Measurements from ENCODE around the gene TRPM4. TPM values are rescaled to one million over a fixed set of nuclear protein-coding genes. Genes with fewer than 3 reads are reported as not detected.
"Not testable (repeated sequence)": the region's sequence is repeated elsewhere in the genome, so short reads cannot be mapped to it uniquely, and the experiment has no call there.

Gene TRPM4
- polyA plus RNA-seq, 1 donor, result 17.5 TPM

DNA sequence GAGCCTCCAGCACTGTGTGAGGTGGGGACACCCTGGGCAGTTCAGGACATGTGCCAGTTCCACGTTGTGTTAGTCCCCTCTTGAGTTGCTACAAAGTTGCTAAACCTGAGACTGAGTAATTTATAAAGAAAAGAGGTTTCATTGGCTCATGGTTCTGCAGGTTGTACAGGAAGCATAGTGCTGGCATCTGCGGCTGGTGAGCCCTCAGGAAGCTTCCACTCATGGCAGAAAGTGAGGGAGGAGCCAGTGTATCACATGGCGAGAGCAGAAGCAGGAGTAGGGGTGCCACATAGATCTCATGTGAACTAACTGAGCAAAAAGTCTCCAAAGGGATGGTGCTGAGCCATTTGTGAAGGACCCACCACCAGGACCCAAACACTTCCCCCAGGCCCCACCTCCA is 33.2 kb downstream of the TRPM4 start:
- no peaks in the 10 kb centered on the region for H3K4me1 ChIP-seq (ENCODE audit: control insufficient read depth, insufficient read depth, low read length)
- DNase-seq, result no peak
- peaks cover 27% of the 10 kb centered on the region for H3K27me3 ChIP-seq (ENCODE audit: control insufficient read depth, insufficient read depth, low read length)
- peaks cover 5% of the 10 kb centered on the region for H3K9me3 ChIP-seq (ENCODE audit: control insufficient read depth, low read depth, low read length)
- H3K36me3 ChIP-seq (ENCODE audit: control insufficient read depth, insufficient read depth, low read length), result peaks cover 4% of the 10 kb centered on the region
- no peak overlapping the region for H3K4me3 ChIP-seq (ENCODE audit: low read length)
- no peak overlapping the region for H3K27ac ChIP-seq (ENCODE audit: low read length)
- 80% methylated on average over 1 of the region's 3 CpGs for WGBS (ENCODE audit: insufficient coverage, low lambda C conversion rate)

- peaks cover 5% of the 10 kb centered on the region for H3K9me3 ChIP-seq (ENCODE audit: control insufficient read depth, low read depth, low read length)
- peaks cover 2% of the 10 kb centered on the region for H3K36me3 ChIP-seq (ENCODE audit: control insufficient read depth, insufficient read depth, low read length)
- peaks cover 28% of the 10 kb centered on the region for H3K27me3 ChIP-seq (ENCODE audit: control insufficient read depth, insufficient read depth, low read length)
- DNase-seq, result no peak
- H3K27ac ChIP-seq (ENCODE audit: low read length), result no peak overlapping the region
- WGBS (ENCODE audit: insufficient coverage, low lambda C conversion rate), result 96% methylated on average over 4 of the region's 6 CpGs
- H3K4me3 ChIP-seq (ENCODE audit: low read length), result no peak overlapping the region
- no peaks in the 10 kb centered on the region for H3K4me1 ChIP-seq (ENCODE audit: control insufficient read depth, insufficient read depth, low read length)
Measured at GRCh38 chr19:49193822-49194394, 36.3 kb downstream of the TRPM4 start.

DNA sequence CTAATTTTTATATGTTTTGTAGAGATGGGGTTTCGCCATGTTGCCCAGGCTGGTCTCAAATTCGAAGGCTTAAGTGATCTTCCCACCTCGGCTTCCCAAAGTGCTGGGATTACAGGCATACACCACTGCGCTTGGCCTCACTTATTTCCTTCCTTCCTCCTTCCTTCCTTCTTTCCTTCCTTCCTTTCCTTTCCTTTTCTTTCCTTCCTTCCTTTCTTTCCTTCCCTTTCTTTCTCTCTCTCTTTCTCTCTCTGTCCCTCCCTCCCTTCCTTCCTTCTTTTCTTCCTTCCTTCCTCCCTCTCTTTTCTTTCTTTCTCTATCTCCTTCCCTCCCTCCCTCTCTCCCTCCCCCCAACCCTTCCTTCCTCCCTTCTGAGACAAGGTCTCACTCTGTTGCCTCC is 36.8 kb downstream of the TRPM4 start:
- Histone ChIP-seq H3K27ac (ENCODE audit: low read length) (no peak overlapping the region), H3K36me3 (ENCODE audit: control insufficient read depth, insufficient read depth, low read length) (no peaks in the 10 kb centered on the region)
- WGBS (ENCODE audit: insufficient coverage, low lambda C conversion rate), result 79% methylated on average over 2 of the region's 4 CpGs

DNA sequence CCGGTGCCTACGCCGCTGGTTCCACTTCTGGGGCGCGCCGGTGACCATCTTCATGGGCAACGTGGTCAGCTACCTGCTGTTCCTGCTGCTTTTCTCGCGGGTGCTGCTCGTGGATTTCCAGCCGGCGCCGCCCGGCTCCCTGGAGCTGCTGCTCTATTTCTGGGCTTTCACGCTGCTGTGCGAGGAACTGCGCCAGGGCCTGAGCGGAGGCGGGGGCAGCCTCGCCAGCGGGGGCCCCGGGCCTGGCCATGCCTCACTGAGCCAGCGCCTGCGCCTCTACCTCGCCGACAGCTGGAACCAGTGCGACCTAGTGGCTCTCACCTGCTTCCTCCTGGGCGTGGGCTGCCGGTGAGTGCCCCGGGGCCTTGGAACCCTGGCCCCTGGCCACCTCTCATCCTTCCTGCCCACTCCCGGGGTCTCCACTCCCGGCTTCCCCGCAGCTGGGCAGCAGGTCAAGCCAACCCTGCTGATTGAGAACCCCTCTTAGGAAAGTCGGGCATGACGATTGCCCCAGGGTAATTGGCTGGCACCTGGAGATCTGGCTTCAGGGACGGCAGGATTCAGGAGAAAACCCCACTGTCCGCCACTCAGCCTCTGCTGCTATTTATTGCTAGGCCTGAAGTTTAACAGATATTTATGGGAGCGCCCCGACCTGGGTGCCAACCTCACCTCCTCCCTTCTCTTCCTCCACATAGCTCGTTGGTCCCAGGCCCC is 39.1 kb downstream of the TRPM4 start:
- peaks cover 13% of the 10 kb centered on the region for H3K27me3 ChIP-seq (ENCODE audit: control insufficient read depth, insufficient read depth, low read length)
- peaks cover 5% of the 10 kb centered on the region for H3K9me3 ChIP-seq (ENCODE audit: control insufficient read depth, low read depth, low read length)
- 80% methylated on average over 3 of the region's 40 CpGs for WGBS (ENCODE audit: insufficient coverage, low lambda C conversion rate)
- DNase-seq, result no peak
- H3K4me1 ChIP-seq (ENCODE audit: control insufficient read depth, insufficient read depth, low read length), result no peaks in the 10 kb centered on the region
- no peaks in the 10 kb centered on the region for H3K36me3 ChIP-seq (ENCODE audit: control insufficient read depth, insufficient read depth, low read length)
- no peak overlapping the region for H3K4me3 ChIP-seq (ENCODE audit: low read length)
- no peak overlapping the region for H3K27ac ChIP-seq (ENCODE audit: low read length)

More for the DNA sequence above, 36.8 kb downstream of the TRPM4 start:
- Histone ChIP-seq H3K4me1 (ENCODE audit: control insufficient read depth, insufficient read depth, low read length) (no peaks in the 10 kb centered on the region), H3K9me3 (ENCODE audit: control insufficient read depth, low read depth, low read length) (peaks cover 5% of the 10 kb centered on the region), H3K27me3 (ENCODE audit: control insufficient read depth, insufficient read depth, low read length) (peaks cover 23% of the 10 kb centered on the region), H3K4me3 (ENCODE audit: low read length) (no peak overlapping the region)
- DNase-seq, result no peak

DNA sequence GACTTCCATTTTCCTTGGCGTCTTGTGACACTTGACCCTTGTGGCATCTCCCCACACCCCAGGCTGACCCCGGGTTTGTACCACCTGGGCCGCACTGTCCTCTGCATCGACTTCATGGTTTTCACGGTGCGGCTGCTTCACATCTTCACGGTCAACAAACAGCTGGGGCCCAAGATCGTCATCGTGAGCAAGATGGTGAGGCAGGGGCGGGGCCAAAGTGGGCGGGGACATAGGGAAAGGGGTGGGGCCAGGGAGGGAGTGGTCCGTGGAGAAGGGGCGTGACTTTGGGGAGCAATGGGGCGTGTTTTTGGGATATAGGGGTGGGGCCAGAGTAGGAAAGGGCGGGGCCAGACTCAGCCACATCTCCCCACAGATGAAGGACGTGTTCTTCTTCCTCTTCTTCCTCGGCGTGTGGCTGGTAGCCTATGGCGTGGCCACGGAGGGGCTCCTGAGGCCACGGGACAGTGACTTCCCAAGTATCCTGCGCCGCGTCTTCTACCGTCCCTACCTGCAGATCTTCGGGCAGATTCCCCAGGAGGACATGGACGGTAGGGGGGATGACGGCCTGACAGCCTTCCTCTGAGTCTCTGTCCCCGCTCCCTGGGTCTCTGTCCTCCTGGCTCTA is 42.8 kb downstream of the TRPM4 start:
- 60% methylated on average over 1 of the region's 29 CpGs for WGBS (ENCODE audit: insufficient coverage, low lambda C conversion rate)
- H3K27me3 ChIP-seq (ENCODE audit: control insufficient read depth, insufficient read depth, low read length), result peaks cover 11% of the 10 kb centered on the region
- H3K4me3 ChIP-seq (ENCODE audit: low read length), result no peak overlapping the region
- no peak for DNase-seq
- H3K4me1 ChIP-seq (ENCODE audit: control insufficient read depth, insufficient read depth, low read length), result no peaks in the 10 kb centered on the region
- H3K27ac ChIP-seq (ENCODE audit: low read length), result no peak overlapping the region
- H3K36me3 ChIP-seq (ENCODE audit: control insufficient read depth, insufficient read depth, low read length), result peaks cover 3% of the 10 kb centered on the region
- no peaks in the 10 kb centered on the region for H3K9me3 ChIP-seq (ENCODE audit: control insufficient read depth, low read depth, low read length)

GRCh38 chr19:49201042-49201441 is 43.5 kb downstream of the TRPM4 start:
- WGBS (ENCODE audit: insufficient coverage, low lambda C conversion rate), result 93% methylated on average over 6 of the region's 7 CpGs
- Histone ChIP-seq H3K4me3 (ENCODE audit: low read length) (no peak overlapping the region), H3K9me3 (ENCODE audit: control insufficient read depth, low read depth, low read length) (no peaks in the 10 kb centered on the region), H3K4me1 (ENCODE audit: control insufficient read depth, insufficient read depth, low read length) (no peaks in the 10 kb centered on the region), H3K27ac (ENCODE audit: low read length) (no peak overlapping the region), H3K27me3 (ENCODE audit: control insufficient read depth, insufficient read depth, low read length) (peaks cover 9% of the 10 kb centered on the region), H3K36me3 (ENCODE audit: control insufficient read depth, insufficient read depth, low read length) (peaks cover 3% of the 10 kb centered on the region)
- no peak for DNase-seq

DNA sequence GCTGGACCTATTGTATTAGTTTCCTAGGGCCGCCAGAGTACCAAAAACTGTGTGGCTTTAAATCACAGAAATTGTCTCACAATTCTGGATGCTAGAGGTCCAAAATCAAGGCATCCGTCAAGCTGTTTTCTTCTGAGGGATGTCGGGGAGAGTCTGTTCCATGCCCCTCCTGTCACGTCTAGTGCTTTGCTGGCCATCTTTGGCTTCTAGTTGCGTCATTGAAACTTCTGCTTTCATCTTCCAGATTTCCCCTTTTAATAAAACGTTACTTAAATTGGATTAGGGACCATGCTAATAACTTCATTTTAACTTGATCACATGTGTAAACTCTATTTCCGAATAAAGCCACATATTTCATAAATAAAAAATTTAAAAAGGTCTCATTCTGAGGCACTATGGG is 47.5 kb downstream of the TRPM4 start:
- H3K36me3 ChIP-seq (ENCODE audit: control insufficient read depth, insufficient read depth, low read length), result peaks cover 3% of the 10 kb centered on the region
- 94% methylated on average over 3 of the region's 7 CpGs for WGBS (ENCODE audit: insufficient coverage, low lambda C conversion rate)
- H3K9me3 ChIP-seq (ENCODE audit: control insufficient read depth, low read depth, low read length), result no peaks in the 10 kb centered on the region
- H3K27me3 ChIP-seq (ENCODE audit: control insufficient read depth, insufficient read depth, low read length), result peaks cover 2% of the 10 kb centered on the region
- no peaks in the 10 kb centered on the region for H3K4me1 ChIP-seq (ENCODE audit: control insufficient read depth, insufficient read depth, low read length)
- H3K4me3 ChIP-seq (ENCODE audit: low read length), result no peak overlapping the region
- DNase-seq, result no peak
- H3K27ac ChIP-seq (ENCODE audit: low read length), result no peak overlapping the region

- Histone ChIP-seq H3K4me1 (ENCODE audit: control insufficient read depth, insufficient read depth, low read length) (peaks cover 11% of the 10 kb centered on the region), H3K27me3 (ENCODE audit: control insufficient read depth, insufficient read depth, low read length) (peaks cover 16% of the 10 kb centered on the region)
- 67% methylated on average over 1 of the region's 4 CpGs for WGBS (ENCODE audit: insufficient coverage, low lambda C conversion rate)
- H3K27ac ChIP-seq (ENCODE audit: low read length); H3K36me3 ChIP-seq (ENCODE audit: control insufficient read depth, insufficient read depth, low read length); DNase-seq; H3K9me3 ChIP-seq (ENCODE audit: control insufficient read depth, low read depth, low read length); H3K4me3 ChIP-seq (ENCODE audit: low read length): not testable (repeated sequence)
Measured at GRCh38 chr19:49209502-49209901, 51.9 kb downstream of the TRPM4 start.

DNA sequence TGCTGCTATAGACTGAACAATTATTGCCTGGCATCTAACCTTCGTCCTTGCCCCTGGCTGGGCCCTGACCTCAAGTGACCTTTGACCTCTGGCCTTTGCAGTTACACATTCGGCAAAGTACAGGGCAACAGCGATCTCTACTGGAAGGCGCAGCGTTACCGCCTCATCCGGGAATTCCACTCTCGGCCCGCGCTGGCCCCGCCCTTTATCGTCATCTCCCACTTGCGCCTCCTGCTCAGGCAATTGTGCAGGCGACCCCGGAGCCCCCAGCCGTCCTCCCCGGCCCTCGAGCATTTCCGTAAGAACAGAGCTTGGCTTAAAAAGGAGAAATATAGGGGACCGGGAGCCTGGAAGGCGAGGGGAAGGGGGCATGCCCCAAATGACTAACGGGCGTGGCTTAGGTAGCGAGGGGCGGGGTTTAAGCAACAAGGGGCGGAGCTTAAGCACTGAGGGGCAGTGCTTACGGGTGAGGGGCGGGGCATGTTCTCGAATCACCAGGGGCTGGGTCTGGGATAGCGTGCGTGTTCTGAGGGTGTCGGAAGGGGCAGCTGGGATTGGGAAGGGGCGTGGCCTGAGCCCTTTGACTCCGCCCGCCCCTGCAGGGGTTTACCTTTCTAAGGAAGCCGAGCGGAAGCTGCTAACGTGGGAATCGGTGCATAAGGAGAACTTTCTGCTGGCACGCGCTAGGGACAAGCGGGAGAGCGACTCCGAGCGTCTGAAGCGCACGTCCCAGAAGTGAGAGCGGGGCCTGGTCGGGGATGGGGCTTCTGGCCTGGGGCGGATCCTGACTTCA is 52.7 kb downstream of the TRPM4 start:
- Histone ChIP-seq H3K4me3 (ENCODE audit: low read length) (peak overlapping the region; percentile 13), H3K36me3 (ENCODE audit: control insufficient read depth, insufficient read depth, low read length) (no peaks in the 10 kb centered on the region), H3K4me1 (ENCODE audit: control insufficient read depth, insufficient read depth, low read length) (peaks cover 11% of the 10 kb centered on the region), H3K27ac (ENCODE audit: low read length) (no peak overlapping the region), H3K9me3 (ENCODE audit: control insufficient read depth, low read depth, low read length) (no peaks in the 10 kb centered on the region), H3K27me3 (ENCODE audit: control insufficient read depth, insufficient read depth, low read length) (peaks cover 16% of the 10 kb centered on the region)
- WGBS (ENCODE audit: insufficient coverage, low lambda C conversion rate), result no CpG with 5 or more reads among the region's 50 CpGs
- DNase-seq, result peak; percentile 23 to 27

- Histone ChIP-seq H3K36me3 (ENCODE audit: control insufficient read depth, insufficient read depth, low read length) (no peaks in the 10 kb centered on the region), H3K4me3 (ENCODE audit: low read length) (peak overlapping the region; percentile 13), H3K27me3 (ENCODE audit: control insufficient read depth, insufficient read depth, low read length) (peaks cover 16% of the 10 kb centered on the region), H3K27ac (ENCODE audit: low read length) (no peak overlapping the region), H3K9me3 (ENCODE audit: control insufficient read depth, low read depth, low read length) (no peaks in the 10 kb centered on the region), H3K4me1 (ENCODE audit: control insufficient read depth, insufficient read depth, low read length) (peaks cover 11% of the 10 kb centered on the region)
- 33% methylated on average over 2 of the region's 19 CpGs for WGBS (ENCODE audit: insufficient coverage, low lambda C conversion rate)
- DNase-seq, result peak in 1 of 2 donors; percentile 16
Measured at GRCh38 chr19:49210901-49211451, 53.4 kb downstream of the TRPM4 start.

Measured in large intestine (tissue), 3 donors.